ENCODE measurements around the gene CDC14A.

CDC14A gene

DNA sequence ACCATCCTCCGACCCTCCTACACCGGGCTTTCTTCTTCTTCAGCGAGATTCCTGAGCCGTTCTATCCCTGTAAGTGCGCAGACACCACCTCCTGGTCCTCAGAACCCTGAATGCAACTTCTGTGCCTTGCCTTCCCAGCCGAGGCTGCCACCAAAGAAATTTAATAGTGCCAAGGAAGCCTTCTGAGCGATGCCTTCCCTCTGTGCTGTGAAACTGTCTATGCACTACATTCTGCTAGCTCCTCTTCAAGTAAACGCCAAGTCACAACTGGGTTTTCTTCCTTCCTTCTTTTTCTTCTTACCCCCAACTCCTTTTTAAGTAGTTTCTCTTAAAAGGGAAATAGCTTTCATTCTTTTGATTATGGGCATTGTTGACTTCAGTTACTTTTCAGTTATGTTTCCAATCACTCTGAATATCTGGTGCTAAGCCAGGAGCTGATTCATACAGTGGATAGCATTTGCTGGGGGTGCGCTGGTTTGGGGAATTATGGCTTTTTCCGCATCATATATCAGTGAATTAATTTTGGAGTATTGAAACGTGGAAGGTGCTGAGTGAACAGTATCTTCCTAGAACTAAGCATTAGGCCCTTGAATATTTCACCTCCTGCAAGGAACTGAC lies 147.0 kb downstream of the CDC14A start:
- DNase-seq, result no peak

DNA sequence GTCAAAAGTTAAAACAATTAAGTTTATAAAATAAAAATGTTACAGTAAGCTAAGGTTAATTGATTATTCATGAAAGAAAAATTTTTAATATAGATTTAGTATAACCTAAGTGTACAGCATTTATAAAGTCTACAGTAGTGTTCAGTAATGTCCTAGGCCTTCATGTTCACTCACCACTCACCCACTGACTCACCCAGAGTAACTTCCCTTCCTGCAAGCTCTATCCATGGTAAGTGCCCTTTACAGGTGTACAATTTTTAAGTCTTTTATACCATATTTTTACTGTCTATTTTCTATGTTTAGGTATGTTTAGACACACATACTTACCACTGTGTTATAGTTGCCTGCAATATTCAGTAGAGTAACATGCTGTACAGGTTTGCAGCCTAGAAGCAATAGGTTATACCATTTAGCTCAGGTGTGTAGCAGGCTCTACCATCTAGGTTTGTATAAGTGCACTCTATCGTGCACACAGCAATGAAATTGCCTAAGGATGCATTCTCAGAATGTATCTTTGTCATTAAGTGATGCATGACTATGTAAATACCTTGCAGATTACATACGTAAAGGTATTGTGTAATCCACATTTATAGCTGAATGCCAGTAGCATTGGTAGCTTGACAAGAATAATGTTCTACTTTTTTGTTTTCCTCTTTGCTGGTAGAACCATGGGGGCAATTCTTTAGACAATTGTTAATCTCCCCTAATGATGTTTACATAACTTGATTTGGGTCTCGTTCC lies 149.9 kb downstream of the CDC14A start:
- no peak for DNase-seq

DNA sequence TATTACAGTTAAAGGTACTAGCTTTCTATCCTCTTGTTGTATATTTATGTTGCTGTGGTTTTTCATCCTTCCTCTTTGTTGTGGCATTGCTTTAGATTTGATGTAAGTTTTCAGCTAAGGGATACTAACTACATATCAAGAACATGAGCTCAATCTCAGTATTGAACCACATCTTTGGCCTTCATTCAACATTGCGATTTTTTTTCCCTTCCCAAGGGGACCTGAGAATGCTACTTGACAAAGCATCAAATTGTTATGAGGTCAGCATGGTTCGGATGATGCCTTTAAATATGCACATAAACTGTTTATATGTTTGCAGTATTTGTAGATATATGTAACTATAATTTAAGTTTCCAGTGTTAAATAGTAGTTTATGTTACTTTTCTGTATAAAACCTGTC lies 153.9 kb downstream of the CDC14A start:
- DNase-seq, result no peak

DNA sequence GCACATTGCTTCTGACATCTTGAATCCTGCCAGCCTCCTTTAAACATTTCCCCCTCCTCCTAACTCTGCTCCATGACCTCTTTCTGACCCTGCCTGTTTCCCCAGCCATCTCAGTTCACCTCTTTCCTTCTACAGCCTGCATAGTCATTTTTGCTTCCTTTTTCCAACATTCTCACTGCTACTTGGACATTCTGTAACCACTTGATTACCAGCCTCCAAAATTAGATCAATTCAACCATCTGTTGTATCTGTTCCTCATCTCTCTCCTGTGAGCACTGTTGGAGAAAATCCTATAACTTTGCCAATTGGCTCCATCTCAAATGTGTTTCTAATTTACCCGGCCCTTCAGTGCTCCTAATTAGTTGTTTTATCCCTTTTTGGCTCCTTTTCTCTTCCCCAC lies 158.1 kb downstream of the CDC14A start:
- no peak for DNase-seq

DNA sequence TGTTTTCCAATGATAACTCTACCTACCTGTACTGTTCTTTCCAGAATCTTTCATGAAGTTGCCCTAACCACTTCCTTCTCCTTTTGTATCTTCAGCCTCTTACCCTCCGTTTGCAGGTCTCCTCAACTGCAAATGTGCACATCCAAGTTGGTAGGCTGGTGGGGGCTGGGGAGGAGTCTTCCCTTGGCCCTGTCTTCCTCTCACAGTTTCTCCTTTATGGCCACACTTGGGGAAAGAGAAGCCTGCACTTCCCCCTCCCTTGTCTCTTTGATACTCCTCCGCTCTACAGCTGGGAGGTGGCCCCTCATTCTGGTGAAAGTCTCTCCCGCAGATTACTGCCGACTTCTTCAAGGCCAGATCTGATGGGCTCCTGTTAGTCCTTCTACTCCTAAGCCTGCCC lies 158.8 kb downstream of the CDC14A start:
- no peak for DNase-seq

DNA sequence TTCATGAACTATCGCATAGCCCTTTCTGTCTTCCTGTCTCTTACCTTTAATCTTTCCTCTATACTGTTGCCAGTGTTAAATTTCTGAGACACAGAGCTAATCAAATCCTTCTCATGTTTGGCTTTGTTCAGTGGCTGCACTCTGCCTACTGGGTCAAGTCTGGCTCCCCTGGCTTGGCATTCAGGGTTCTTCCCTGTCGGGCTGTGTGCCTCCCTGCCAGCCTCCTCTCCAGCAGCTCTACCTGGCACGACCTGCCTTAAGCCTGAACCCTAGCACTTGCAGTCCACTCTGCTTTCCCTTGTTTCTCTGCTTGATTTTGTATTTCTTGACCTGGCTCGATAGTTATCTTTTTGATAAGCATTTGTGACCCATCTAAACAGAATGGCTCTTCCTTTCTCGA lies 159.5 kb downstream of the CDC14A start:
- DNase-seq, result no peak

DNA sequence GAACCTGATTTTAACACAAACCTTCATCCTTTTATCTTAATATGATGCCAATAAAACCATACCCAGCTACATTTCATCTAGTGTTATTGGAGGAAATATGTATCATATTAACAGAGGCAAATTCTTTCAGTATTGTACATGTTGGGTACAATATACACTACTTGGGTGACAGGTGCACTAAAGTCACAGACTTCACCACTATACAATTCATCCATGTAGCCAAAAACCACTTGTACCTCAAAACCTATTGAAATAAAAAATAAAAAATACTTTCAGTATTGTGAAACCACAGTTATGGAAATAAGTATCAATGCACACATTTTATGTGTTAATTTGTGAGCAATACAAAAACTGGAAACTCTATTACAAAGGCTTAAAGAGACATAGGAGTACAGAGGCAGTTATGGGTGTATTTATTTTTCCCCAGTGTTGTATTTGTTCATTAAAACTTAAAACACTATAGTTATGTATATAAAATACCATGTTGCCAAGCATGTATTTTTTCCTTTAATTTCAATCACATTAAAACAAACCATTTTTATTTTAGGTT lies 160.6 kb downstream of the CDC14A start:
- DNase-seq, result no peak

DNA sequence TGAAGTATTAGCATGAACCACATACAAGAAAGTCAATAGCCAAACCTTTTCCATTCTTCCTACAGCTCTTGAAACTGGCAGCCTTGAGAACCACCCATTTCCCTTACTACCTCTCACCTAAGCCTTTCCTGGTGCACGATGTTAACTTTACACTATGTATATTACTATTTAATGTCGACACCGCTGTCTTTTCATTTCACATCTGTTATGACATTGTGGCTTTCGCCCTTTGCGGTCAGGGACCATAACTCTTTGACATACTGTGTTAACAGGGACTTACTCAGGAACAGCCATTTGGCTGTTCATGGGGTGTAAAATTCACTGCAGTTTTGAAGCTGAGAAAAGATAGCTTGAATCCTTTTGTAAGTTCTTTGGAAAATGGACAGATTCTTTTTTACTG lies 164.6 kb downstream of the CDC14A start:
- no peak for DNase-seq

DNA sequence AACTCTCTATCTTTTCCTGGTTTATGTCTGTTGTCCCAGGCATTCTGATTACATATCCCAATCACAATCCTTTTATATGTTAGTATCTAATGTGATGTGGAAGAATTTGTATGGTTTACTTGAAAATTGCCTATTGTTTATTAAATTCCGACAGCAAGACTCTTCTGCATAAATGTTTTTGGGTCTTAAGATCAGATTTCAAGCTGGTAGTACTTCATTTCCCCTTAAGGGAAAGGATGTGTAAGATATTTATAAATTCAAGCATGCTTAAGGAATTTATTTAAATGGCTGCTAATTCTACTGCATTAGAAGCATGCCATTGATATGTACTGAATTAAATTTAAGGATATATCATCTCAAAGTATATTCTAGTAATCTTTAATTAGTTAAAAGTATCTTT lies 165.2 kb downstream of the CDC14A start:
- DNase-seq, result no peak

DNA sequence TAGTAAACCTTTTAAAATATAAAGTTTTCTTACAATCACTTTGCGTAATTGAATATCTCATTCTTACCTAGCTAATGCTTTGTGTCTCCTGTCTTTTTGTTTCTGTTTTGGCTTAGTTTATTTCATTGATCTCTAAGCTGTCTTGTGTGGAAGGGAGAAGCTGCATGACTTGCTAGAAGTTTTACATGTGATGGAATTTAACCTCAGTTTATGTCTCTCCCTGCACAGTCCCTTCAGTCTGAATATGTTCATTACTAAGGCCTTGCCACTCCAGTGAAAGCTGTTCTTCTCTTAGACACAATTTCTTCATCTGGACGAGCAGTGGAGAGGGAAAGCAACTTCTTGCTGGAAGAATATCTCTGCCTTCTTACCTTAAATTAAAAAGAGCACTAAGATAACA lies 165.7 kb downstream of the CDC14A start:
- DNase-seq, result no peak

DNA sequence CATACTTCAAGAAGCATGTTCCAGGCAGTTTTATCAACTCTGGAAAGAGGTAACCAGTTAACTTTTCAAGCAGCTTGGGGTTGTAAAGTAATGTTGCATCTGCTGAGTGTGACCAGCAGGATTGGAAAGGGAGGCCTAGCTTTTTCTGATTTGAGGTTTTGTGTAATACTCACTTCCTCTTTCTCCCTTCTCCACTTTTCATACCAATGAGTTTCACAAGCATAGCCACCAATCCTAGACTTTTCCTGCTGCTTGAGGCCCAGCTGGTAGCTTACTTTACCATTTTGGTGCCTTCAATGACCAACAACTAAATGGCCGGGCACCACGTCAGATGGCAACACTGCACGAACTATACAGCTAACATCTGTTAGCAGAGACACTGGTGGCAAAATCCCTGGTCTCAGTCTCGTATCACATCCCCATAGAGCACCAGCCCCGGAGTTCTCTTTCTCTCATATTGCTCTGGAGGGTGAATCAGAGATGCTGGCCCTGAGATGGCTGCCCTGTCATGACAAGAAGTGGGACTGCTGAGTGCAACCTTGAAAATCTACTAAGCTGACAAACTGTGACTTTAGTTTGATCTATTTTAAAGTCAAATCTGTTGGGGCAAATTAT lies 170.8 kb downstream of the CDC14A start:
- DNase-seq, result no peak

DNA sequence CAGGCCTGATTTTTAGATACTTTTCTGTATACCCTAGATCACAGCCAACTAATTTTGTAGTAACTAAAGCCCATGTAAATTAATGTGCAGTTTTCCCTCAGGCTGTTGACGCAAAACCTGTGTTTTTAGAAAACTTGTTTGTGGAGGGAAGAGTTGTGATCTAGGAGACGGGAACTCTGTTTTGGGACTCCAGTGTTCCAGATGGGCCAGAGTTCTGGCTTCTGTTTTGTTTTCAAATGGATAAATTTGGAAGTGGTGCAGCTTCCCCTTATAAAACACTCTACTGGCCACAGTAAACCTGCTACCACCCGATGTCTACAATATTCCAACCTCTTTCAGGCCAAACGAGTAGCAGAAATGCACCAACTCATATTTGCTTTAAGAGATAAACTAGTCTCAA lies 172.0 kb downstream of the CDC14A start:
- DNase-seq, result no peak

DNA sequence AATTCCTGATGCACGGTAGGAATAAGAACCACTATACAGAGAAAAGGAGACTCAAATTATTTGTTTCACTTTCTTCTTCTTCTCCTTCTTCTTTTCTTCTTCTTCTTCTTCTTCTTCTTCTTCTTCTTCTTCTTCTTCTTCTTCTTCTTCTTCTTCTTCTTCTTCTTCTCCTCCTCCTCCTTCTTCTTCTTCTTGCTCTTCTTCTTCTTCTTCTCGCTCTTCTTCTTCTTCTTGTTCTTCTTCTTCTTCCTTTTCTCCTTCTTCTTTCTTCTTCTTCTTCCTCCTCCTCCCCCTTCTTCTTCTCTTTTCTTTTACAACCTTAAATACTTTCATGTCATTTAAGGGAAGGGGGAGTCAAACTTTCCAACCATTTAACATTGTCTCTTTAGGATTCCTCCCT lies 174.6 kb downstream of the CDC14A start:
- no peak for DNase-seq

DNA sequence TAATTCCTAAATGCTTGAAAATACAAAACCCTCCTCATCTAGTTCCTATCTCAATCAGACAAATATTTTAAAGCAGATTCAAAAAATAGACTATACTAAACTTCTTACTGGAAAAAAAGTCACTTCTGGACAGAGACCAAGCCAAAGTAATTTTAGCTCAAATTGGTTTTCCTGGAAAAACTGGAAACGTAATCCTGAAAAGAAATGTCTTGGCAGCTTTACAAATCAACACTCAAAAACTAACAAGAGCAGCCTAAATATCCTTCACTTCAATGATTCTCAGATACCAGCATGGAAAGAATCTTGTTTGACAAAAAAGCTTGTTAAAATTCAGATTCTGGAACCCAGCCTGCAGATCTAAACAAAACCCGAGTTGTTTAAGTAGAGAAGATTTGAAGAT lies 176.6 kb downstream of the CDC14A start:
- no peak for DNase-seq

DNA sequence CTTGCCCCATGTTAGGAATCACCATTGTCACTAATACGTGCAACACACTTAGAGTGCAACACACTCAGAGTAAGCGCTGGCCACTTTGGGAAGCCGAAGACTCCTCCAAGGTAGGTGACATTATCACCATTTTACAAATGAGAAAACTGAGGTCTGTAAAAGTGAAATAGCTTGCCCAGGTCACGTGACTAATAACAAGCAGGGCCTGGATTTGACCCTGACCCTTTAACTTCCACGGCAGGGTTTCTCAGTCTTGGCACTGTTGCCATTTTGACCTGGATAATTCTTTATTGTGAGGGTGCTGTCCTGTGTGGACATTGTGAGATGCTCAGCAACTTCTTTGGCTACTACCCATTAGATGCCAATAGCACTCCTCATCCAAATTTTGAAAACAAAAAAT lies 177.8 kb downstream of the CDC14A start:
- no peak for DNase-seq

DNA sequence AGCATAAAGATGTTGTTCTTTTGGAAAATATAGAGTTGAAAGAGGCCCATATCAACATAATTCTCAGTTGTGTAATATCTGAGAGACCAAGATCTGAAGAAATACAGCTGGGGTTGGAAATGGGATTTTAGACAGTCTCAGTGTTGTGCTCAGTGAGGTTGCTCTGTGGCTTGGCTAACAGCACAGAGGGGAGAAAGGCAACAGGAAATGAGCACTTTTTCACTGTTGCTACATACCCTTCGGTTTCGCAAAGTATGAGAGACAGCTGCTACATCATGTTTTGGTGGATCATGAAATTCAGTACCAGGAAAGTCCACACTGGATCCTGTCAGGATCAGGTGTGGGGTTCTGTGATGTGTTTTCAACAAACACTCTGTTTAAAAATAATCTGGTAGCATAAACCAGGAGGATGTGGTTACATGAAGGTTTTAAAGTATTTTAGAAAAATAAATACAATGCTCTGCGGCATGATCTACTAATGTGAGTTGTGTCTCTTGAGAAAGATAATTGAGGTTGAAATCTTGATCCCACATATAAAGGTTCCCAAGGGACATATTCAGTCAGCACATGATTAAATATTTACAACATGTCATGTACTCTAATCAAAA lies 178.7 kb downstream of the CDC14A start:
- DNase-seq, result peak; percentile 28

DNA sequence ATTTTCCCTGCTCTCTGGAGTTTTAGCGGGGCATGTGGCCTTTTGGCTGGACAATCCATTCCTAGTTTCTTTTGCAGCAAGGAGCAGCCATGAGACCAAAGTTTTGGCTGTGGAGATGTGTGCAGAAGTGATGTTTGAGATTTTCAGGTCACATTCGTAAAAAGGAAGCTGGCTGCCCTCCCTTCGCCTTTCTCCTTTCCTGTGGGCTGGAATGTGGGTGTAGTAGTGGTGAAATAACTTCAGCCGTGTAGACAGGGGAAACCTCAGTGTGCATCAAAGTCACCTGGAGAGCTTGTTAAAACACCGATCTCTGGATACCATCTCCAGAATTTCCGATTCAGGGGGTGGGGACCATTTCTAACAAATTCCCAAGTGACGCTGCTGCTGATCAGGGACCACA lies 180.3 kb downstream of the CDC14A start:
- no peak for DNase-seq

DNA sequence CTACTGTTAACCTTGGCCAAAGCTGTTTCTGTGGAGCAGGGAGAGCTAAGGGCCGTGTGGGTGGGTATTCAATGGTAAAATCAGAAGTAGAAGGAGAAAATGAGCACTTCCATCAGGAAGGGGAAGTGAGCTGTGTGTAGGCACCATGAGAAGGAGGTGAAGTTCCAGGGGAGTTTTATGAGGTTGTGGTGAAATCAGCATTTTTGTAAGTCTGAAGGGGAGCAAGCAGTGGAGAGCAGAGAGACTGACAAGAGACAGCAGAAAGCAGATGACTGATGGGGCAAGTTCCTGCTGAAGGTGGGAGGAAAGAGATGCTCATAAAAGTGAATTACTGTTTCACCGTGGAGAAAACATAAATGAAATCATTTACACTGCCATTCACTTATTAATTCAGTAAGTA lies 183.0 kb downstream of the CDC14A start:
- no peak for DNase-seq

DNA sequence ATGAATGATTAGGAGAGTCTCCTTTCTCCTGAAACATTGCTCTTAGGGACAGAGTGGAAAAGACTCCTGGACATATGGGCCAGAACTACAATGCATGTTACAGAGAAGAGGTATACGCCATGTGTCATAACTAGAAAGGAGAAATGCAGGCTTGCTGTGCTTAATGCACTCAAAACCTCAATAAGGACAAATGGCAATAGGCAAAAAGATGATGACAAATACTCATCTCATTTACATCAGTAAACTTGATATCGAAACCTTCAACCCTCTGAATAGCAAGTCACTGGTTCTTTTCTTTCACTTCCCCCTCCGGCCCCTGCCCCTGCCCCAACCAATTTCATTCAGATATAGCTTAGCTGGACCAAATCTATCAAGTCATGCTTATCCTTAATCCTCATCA lies 183.7 kb downstream of the CDC14A start:
- DNase-seq, result no peak

DNA sequence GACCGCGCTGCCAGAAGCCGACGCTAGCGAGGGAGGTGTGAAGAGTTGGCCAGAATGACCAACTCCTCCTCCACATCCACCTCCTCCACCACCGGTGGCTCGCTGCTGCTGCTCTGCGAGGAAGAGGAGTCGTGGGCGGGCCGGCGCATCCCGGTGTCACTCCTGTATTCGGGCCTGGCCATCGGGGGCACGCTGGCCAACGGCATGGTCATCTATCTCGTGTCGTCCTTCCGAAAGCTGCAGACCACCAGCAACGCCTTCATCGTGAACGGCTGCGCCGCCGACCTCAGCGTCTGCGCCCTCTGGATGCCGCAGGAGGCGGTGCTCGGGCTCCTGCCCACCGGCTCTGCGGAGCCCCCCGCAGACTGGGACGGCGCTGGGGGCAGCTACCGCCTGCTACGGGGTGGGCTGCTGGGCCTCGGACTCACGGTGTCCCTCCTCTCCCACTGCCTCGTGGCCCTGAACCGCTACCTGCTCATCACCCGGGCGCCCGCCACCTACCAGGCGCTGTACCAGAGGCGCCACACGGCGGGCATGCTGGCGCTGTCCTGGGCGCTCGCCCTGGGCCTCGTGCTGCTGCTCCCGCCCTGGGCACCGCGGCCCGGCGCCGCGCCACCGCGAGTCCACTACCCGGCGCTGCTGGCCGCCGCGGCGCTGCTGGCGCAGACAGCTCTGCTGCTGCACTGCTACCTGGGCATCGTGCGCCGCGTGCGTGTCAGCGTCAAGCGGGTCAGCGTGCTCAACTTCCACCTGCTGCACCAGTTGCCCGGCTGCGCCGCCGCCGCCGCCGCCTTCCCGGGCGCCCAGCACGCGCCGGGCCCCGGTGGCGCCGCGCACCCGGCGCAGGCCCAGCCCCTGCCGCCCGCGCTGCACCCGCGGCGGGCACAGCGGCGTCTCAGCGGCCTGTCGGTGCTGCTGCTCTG lies 186.9 kb downstream of the CDC14A start:
- no peak for DNase-seq

DNA sequence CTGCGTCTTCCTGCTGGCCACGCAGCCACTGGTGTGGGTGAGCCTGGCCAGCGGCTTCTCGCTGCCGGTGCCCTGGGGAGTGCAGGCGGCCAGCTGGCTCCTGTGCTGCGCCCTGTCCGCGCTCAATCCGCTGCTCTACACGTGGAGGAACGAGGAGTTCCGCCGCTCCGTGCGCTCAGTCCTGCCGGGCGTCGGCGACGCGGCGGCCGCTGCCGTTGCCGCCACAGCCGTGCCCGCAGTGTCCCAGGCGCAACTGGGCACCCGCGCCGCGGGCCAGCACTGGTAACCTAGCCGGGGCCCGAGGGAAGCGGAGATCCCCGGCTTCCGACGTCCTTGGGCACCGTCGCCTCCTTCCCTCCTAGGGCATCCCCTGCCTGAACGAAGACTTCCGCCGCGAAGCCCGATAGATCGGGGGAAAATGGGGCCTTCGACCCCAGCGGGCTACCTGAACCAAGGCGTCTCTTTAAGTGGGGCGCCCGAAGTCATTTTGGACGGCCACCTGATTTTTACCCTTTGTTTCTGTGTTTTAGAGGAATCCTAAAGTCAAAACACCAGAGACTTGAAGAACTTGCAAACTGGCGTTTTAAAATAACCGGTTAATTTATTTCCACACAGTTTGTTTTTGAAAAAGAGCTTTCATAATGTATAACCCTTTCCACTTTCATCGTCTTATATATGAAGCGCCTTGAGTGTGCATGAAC lies 187.7 kb downstream of the CDC14A start:
- no peak for DNase-seq

DNA sequence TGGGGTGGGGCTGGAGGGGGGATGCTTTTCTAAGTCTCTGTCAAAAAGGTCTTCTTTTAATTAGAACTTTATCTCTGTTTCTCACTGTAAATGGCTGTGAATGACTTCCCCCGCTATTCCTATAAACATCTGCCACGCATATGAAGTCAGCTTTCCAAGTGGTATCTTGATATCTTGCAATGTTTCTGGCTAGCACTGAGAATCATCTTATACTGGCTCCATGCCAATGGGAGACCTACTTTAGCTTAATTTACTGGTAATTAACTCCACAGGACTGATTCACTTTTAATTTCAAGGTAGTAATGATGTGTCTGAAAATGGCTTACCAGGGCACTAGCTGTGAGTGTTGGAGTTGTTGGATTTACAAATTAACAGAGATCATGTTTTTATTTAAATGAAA lies 190.0 kb downstream of the CDC14A start:
- DNase-seq, result no peak

All from CD4-positive, alpha-beta T cell treated with Interleukin-4 for 4 hours (primary cell).